Measurements from ENCODE around the gene ADGRV1. TPM values are rescaled to one million over a fixed set of nuclear protein-coding genes. Genes with fewer than 3 reads are reported as not detected.
"Not testable (repeated sequence)": the region's sequence is repeated elsewhere in the genome, so short reads cannot be mapped to it uniquely, and the experiment has no call there.

The ADGRV1 gene
- total and polyA plus RNA-seq, 8 donors: 0.75 to 10.3 (median 4.0) TPM

GRCh38 chr5:90915393-90915792 is 356.8 kb downstream of the ADGRV1 start:
- DNase-seq: no peak
- TF ChIP-seq CTCF (IDR thresholded peaks at IDR 0.05) (no peak), EP300 (IDR thresholded peaks at IDR 0.05) (no peak), POLR2AphosphoS5 (IDR thresholded peaks at IDR 0.05) (no peak), POLR2A (IDR thresholded peaks at IDR 0.05) (no peak)
- peaks cover 0 to 8% (median 0%) of the 10 kb centered on the region in 4 donors for H3K4me1 ChIP-seq
- no peak overlapping the region for H3K4me3 ChIP-seq
- intact Hi-C loops (cut with DNase I; ENCODE audit: low total_unique reads): no loop called here
- no peak overlapping the region for H3K27ac ChIP-seq
- WGBS, 5 donors: 47 to 67% (median 49%) methylated on average over 4 of the region's 4 CpGs
- no peaks in the 10 kb centered on the region for H3K9me3 ChIP-seq
- no peaks in the 10 kb centered on the region for H3K27me3 ChIP-seq
- no peaks in the 10 kb centered on the region for H3K36me3 ChIP-seq

GRCh38 chr5:90916947-90917800 is 358.6 kb downstream of the ADGRV1 start:
- Histone ChIP-seq H3K9me3 (no peaks in the 10 kb centered on the region), H3K4me3 (no peak overlapping the region), H3K27ac (no peak overlapping the region), H3K4me1 (peaks cover 0 to 8% (median 0%) of the 10 kb centered on the region in 4 donors), H3K36me3 (no peaks in the 10 kb centered on the region), H3K27me3 (no peaks in the 10 kb centered on the region)
- intact Hi-C loops (cut with DNase I; ENCODE audit: low total_unique reads): no loop called here
- 36 to 56% (median 45%) methylated on average over 3 of the region's 3 CpGs for WGBS, 5 donors
- TF ChIP-seq POLR2AphosphoS5 (IDR thresholded peaks at IDR 0.05) (no peak), POLR2A (IDR thresholded peaks at IDR 0.05) (no peak), EP300 (IDR thresholded peaks at IDR 0.05) (no peak), CTCF (IDR thresholded peaks at IDR 0.05) (no peak)
- no peak for DNase-seq

GRCh38 chr5:90917928-90918668 is 359.5 kb downstream of the ADGRV1 start:
- no peak for DNase-seq
- H3K27me3 ChIP-seq: no peaks in the 10 kb centered on the region
- no peak overlapping the region for H3K27ac ChIP-seq
- no peaks in the 10 kb centered on the region for H3K36me3 ChIP-seq
- intact Hi-C loops (cut with DNase I; ENCODE audit: low total_unique reads): no loop called here
- peaks cover 0 to 8% (median 0%) of the 10 kb centered on the region in 4 donors for H3K4me1 ChIP-seq
- no peak overlapping the region for H3K4me3 ChIP-seq
- TF ChIP-seq CTCF (IDR thresholded peaks at IDR 0.05) (no peak), POLR2A (IDR thresholded peaks at IDR 0.05) (no peak), POLR2AphosphoS5 (IDR thresholded peaks at IDR 0.05) (no peak), EP300 (IDR thresholded peaks at IDR 0.05) (no peak)
- H3K9me3 ChIP-seq: no peaks in the 10 kb centered on the region
- WGBS, 5 donors: 75 to 83% (median 79%) methylated on average over 6 of the region's 6 CpGs

GRCh38 chr5:90921418-90921973 is 362.9 kb downstream of the ADGRV1 start:
- 90 to 100% (median 93%) methylated on average over 2 of the region's 2 CpGs for WGBS, 5 donors
- no peak for DNase-seq
- Histone ChIP-seq H3K27ac (no peak overlapping the region), H3K4me1 (peaks cover 0 to 8% (median 0%) of the 10 kb centered on the region in 4 donors), H3K4me3 (no peak overlapping the region), H3K9me3 (no peaks in the 10 kb centered on the region), H3K27me3 (no peaks in the 10 kb centered on the region), H3K36me3 (no peaks in the 10 kb centered on the region)
- TF ChIP-seq EP300 (IDR thresholded peaks at IDR 0.05) (no peak), CTCF (IDR thresholded peaks at IDR 0.05) (no peak), POLR2AphosphoS5 (IDR thresholded peaks at IDR 0.05) (no peak), POLR2A (IDR thresholded peaks at IDR 0.05) (no peak)
- intact Hi-C loops (cut with DNase I; ENCODE audit: low total_unique reads): no loop called here

GRCh38 chr5:90924222-90924621 is 365.6 kb downstream of the ADGRV1 start:
- 84 to 97% (median 88%) methylated on average over 2 of the region's 2 CpGs for WGBS, 5 donors
- H3K9me3 ChIP-seq; H3K27me3 ChIP-seq; H3K4me3 ChIP-seq; H3K27ac ChIP-seq; DNase-seq; H3K4me1 ChIP-seq; intact Hi-C loops (cut with DNase I; ENCODE audit: low total_unique reads); H3K36me3 ChIP-seq: not testable (repeated sequence)

- whole genome bisulfite sequencing, 5 donors: 91 to 98% (median 92%) methylated on average over 10 to 28 of the region's 29 CpGs
- H3K4me1 ChIP-seq: peaks cover 0 to 22% (median 13%) of the 10 kb centered on the region in 4 donors
- DNase-seq; H3K9me3 ChIP-seq; H3K4me3 ChIP-seq; H3K27me3 ChIP-seq; intact Hi-C loops (cut with DNase I; ENCODE audit: low total_unique reads); H3K27ac ChIP-seq; H3K36me3 ChIP-seq: not testable (repeated sequence)
Measured at GRCh38 chr5:90929013-90929839, 370.6 kb downstream of the ADGRV1 start.

Measured in stomach (tissue), 9 donors.